A549 (cell line): ENCODE results near the gene CNTNAP2.

Experiments
- CTCF ChIP-seq: fragments of >200 bp; sonication (Bioruptor Twin); formaldehyde crosslinking; IDR thresholded peaks from 3 replicates; pipeline ENCODE4 v1.5.1; 2016
- EP300 ChIP-seq, 2 experiments: fragments of >200 bp; sonication (Bioruptor Twin); formaldehyde crosslinking; IDR thresholded peaks; 2 replicates in 1 of 2; 3 replicates in 1 of 2; pipeline ENCODE4 v1.6.1; 2016 to 2017
- POLR2A ChIP-seq: IDR thresholded peaks from 2 replicates; pipeline ENCODE4 v1.6.1; 2012; ENCODE audit warnings: mild to moderate bottlenecking, low read length
- RAD21 ChIP-seq, 2 experiments: fragments of >200 bp in 1 of 2; sonication (Bioruptor Twin) in 1 of 2; formaldehyde crosslinking in 1 of 2; IDR thresholded peaks in 1 of 2; conservative IDR thresholded peaks in 1 of 2; 2 replicates in 1 of 2; 3 replicates in 1 of 2; pipeline ENCODE4 v1.6.1; 2012 to 2018; ENCODE audit warnings: inconsistent platforms in 1 of 2
- RARB ChIP-seq: fragments of 250-450 bp; sonication (Bioruptor Pico); IDR thresholded peaks from 2 replicates; pipeline ENCODE4 v1.8.0; 2021; ENCODE audit warnings: mild to moderate bottlenecking, moderate library complexity
- SMC3 ChIP-seq: fragments of >200 bp; sonication (Bioruptor Twin); formaldehyde crosslinking; IDR thresholded peaks from 3 replicates; pipeline ENCODE4 v1.6.1; 2018; ENCODE audit warnings: inconsistent platforms

DNA sequence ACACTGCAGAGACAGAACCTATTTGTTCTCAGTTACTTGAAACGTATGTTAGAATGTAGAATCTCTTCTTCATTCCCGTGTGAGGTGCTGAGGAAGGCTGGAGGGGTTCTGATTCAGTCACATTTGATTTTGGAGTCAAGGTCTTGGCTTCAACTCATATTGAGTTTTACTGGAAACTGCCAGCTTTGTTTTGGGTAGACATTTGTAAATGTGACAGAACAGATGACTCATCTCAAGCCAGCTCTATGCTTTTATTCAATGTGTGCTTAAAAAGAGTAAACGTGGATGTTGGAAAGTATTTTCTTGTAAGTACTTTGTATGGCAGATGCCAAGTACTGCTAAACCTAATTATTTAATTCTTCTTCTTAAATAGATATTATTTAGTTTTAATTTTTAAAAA lies 1693.2 kb downstream of the CNTNAP2 start:
- no peak for TF ChIP-seq EP300 (IDR thresholded peaks at IDR 0.05)
- no peak for TF ChIP-seq CTCF
- TF ChIP-seq SMC3 = no peak
- TF ChIP-seq POLR2A = no peak
- TF ChIP-seq RARB (CRISPR knock-in tag) = no peak
- TF ChIP-seq RAD21 (conservative IDR thresholded peaks at IDR 0.05 in 1 of 2, IDR thresholded peaks at IDR 0.05 in 1 of 2) = no peak
